SK-N-SH treated with all-trans-retinoic acid at 6 μM for 48 hours (cell line): Measurements from ENCODE around the gene FOXS1.

ENCODE experiments used
- ARNTL ChIP-seq: fragments of 450-650 bp; formaldehyde crosslinking; IDR thresholded peaks from 2 replicates; pipeline ENCODE4 v1.5.0; 2020; ENCODE audit warnings: low read depth, mild to moderate bottlenecking, moderate library complexity, borderline replicate concordance
- ESRRG ChIP-seq: fragments of 250-450 bp; sonication (Bioruptor Pico); IDR thresholded peaks from 2 replicates; pipeline ENCODE4 v1.6.1; 2021; ENCODE audit warnings: mild to moderate bottlenecking
- ISL1 ChIP-seq: fragments of 250-450 bp; sonication (Bioruptor Pico); IDR thresholded peaks from 2 replicates; pipeline ENCODE4 v2.1.2; 2022; ENCODE audit warnings: mild to moderate bottlenecking, moderate library complexity
- OSR1 ChIP-seq: fragments of 250-450 bp; sonication (Bioruptor Pico); IDR thresholded peaks from 2 replicates; pipeline ENCODE4 v1.8.0; 2022; ENCODE audit warnings: moderate library complexity, mild to moderate bottlenecking, inconsistent platforms
- ZFP3 ChIP-seq: fragments of 250-450 bp; sonication (Bioruptor Pico); IDR thresholded peaks from 2 replicates; pipeline ENCODE4 v1.5.0; 2020; ENCODE audit warnings: mild to moderate bottlenecking, moderate library complexity
- ZFP30 ChIP-seq: fragments of 450-650 bp; formaldehyde crosslinking; IDR thresholded peaks from 2 replicates; pipeline ENCODE4 v1.5.0; 2022; ENCODE audit warnings: mild to moderate bottlenecking, moderate library complexity
- ZNF565 ChIP-seq: fragments of 450-650 bp; formaldehyde crosslinking; conservative IDR thresholded peaks from 2 replicates; pipeline ENCODE4 v1.5.0; 2020; ENCODE audit warnings: low read depth, mild to moderate bottlenecking, moderate library complexity
- ZNF70 ChIP-seq: fragments of 450-650 bp; formaldehyde crosslinking; IDR thresholded peaks from 2 replicates; pipeline ENCODE4 v1.5.0; 2020; ENCODE audit warnings: mild to moderate bottlenecking, moderate library complexity
- TF ChIP-seq, protein P1 (sequence below): fragments of 250-450 bp; sonication (Bioruptor Pico); IDR thresholded peaks from 2 replicates; pipeline ENCODE4 v1.5.1; 2021; ENCODE audit warnings: mild to moderate bottlenecking, moderate library complexity
- TF ChIP-seq, protein P2 (sequence below): fragments of 250-450 bp; sonication (Bioruptor Pico); IDR thresholded peaks from 2 replicates; pipeline ENCODE4 v1.8.0; 2021; ENCODE audit warnings: low read depth, mild to moderate bottlenecking, moderate library complexity, borderline replicate concordance

DNA sequence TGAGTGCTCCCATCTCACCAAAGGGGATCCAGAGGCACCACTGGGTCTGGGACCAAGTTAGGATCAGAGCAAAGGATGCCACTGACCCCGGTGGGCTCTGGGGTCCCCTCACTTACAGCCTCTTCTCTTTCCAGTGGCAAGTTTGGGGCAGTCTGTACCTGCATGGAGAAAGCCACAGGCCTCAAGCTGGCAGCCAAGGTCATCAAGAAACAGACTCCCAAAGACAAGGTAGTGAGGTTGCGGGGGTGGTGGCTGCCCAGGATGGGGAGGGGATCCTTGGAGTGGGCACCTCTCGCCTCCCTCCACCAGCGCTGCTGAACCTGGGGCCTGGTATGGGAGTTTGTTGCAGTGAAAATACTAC, 21.3 kb downstream of the FOXS1 start:
- TF ChIP-seq, protein P1, sequence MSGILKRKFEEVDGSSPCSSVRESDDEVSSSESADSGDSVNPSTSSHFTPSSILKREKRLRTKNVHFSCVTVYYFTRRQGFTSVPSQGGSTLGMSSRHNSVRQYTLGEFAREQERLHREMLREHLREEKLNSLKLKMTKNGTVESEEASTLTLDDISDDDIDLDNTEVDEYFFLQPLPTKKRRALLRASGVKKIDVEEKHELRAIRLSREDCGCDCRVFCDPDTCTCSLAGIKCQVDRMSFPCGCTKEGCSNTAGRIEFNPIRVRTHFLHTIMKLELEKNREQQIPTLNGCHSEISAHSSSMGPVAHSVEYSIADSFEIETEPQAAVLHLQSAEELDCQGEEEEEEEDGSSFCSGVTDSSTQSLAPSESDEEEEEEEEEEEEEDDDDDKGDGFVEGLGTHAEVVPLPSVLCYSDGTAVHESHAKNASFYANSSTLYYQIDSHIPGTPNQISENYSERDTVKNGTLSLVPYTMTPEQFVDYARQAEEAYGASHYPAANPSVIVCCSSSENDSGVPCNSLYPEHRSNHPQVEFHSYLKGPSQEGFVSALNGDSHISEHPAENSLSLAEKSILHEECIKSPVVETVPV: no peak
- TF ChIP-seq ESRRG (CRISPR knock-in tag) (no peak), ZNF70 (CRISPR knock-in tag) (no peak), ARNTL (no peak), ISL1 (CRISPR knock-in tag) (no peak), OSR1 (CRISPR knock-in tag) (no peak), ZNF565 (CRISPR knock-in tag) (no peak), ZFP30 (CRISPR knock-in tag) (no peak), ZFP3 (no peak)
- TF ChIP-seq, protein P2, sequence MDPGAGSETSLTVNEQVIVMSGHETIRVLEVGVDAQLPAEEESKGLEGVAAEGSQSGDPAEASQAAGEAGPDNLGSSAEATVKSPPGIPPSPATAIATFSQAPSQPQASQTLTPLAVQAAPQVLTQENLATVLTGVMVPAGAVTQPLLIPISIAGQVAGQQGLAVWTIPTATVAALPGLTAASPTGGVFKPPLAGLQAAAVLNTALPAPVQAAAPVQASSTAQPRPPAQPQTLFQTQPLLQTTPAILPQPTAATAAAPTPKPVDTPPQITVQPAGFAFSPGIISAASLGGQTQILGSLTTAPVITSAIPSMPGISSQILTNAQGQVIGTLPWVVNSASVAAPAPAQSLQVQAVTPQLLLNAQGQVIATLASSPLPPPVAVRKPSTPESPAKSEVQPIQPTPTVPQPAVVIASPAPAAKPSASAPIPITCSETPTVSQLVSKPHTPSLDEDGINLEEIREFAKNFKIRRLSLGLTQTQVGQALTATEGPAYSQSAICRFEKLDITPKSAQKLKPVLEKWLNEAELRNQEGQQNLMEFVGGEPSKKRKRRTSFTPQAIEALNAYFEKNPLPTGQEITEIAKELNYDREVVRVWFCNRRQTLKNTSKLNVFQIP (CRISPR knock-in tag): no peak
